ENCODE measurements around the gene H19.

H19 gene

DNA sequence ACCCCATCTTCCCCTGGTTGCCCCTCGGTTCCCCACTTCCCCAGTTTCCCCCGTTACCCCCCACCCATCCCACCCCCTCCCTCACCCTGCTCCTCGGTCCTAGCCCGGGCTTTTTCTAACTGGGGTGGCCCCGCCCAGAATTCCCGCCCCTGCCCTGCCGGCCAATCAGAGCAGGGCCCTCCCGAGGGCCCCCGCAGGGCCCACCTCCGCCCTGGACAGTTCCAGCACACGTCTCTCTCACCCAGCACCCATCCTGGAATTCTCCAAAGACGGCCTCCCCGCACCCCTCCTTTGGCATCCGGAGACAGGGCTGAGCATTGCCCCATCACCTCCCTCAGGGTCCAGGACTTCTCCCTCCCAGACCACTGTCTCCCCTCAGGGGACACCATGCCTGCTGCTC, at the start of gene H19:
TSS of gene H19 (minus strand) at position 88 of the 400 bp plus-strand sequence.
- DNase-seq (ENCODE audit: low spot score) = no peak

DNA sequence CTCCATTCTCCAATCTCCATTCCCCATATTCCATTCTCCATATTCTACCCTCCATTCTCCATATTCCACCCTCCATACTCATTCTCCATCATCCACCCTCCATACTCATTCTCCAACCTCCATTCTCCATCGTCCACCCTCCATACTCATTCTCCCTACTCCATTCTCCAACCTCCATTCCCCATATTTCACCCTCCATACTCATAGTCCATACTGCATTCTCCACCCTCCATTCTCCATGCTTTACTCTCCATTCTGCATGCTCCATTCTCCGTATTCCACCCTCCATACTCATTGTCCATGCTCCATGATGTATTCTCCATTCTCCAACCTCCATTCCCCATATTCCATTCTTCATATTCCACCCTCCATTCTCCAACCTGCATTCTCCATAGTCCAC, 44.3 kb upstream of the H19 start:
- DNase-seq (ENCODE audit: low spot score) = no peak

DNA sequence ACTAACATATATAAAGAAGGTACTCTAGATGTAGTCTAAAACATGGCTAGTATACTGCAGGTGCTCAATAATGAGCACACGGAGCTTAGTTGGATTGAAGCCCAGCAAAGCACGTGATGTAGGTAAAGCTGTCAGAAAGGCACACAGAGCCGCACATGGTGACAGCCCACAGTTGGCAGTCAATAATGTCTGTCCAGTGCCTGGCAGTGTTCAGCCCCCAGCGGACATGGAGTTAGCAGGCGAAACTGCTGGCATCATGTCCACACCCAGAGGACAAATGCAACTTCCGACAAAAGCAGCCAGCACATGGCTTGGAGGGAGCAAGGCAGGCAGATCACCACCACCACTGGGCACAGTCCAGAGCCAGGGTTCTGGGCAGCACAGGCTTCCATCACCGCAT, 43.5 kb upstream of the H19 start:
- DNase-seq (ENCODE audit: low spot score) = no peak

DNA sequence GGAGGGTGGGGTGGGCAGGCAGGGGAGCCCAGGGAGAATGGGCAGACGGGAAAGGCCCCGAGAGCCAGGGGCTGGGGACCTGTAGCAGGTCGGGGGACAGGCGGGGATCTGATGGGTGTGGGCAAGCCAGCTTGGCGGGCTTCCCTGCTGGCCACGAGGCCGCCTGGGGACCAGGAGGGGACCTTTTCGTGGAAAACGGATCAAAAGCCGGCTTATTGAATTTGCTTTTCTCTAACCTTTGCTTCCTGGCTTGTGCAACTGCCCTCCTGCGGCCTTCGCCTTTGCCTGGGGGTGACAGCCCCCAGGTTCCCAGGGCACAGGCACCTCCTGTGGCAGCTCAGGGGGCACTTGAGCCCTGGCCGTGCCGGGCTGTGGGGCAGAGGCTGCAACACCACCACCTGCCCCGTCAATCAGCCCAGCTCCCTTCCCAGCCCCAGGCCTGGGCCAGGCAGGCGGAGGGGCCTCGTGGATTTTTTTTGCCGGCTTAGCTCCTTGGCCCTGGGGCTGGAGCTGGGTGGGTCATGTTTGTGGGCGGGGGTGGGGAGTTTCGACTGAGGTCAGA, 41.6 kb upstream of the H19 start:
- DNase-seq (ENCODE audit: low spot score) = no peak

DNA sequence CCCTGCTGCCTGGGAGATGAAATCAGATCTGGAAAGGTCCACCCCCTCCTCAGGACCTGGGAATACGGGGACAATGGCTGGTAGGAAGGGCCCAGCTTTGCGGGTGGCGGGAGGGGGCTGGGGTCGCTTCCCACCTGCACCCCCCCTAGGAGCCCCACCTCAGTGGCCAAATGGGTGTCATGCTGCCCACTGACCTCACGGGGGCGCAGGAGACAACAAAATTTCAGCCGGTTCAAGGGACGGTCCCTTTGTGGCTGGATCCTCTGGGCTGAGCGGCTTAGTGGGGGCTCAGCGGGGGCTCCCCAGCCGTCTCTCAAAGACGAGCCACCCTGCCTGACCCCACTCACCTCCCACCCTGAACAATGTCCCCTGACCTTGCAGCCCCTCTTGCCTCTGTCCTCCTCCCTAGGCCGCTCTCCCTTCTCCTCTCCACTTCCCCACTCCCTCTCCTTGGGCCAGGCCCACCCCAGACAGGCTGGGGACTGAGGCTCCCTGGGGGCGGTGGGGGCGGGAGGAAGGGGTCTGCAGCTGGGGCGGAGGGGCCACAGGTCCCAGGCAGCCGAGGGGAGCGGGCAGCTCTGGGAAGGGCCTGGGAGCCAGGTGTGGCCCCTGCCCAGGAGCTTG, 39.3 kb upstream of the H19 start:
- DNase-seq (ENCODE audit: low spot score) = no peak

DNA sequence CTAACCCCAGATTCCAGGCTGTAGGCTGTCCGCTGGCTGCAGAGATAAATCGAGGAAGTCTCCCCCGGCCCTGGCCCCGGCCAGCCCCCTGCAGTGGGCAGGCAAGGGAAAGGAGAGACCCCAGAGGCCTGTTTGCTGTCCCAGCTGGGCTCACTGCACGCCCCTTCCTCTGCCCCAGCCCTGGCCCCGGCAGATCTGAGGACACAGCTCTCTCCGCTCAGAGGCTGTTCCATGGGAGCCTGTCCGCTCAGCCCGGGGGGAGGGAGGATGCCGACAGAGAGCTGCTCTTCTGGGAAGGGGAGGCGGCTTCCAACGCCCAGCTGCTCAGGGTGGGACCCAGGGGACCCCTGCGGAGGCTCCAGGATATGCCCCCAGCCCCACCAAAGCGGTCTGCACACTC, 37.7 kb upstream of the H19 start:
- DNase-seq (ENCODE audit: low spot score) = no peak

DNA sequence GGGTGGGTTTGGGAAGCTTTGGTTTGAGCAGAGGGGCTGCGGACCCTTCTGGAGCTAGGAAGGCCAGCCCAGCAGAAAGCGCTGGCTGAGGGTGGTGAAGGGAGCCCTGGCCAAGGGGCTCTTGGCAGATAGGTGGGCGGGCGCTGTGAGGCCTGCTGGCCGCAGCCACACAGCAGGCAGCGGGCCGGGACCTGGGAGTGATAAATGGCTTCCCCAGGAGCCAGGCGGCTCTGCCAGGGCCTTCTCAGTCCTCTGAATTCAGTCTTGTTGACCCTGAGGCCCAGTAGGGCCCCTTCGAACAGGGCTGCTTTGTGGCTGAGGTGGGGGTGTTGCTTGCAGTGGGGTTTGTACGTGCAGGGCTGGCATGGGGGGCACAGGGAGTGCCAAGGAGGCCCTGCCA, 33.4 kb upstream of the H19 start:
- DNase-seq (ENCODE audit: low spot score) = no peak

DNA sequence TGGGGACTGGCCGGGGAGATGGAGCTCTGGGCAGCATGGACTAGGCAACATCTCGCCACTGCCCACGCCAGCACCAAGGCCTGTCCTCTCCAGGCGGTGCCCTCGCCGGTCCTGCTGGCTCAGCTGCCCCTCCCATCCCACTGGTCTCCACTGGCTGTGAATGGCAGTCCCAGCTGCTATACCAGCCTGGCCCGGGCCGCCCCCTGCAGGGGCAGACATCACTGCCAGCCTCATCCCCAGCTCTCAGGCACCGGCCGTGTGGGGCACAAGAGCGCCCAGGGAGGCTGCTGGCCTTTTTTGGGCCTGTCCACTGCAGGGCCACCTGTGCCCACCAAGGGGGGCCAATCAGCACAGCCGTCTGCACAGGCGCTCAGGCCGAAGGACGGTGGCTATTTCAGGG, 30.1 kb upstream of the H19 start:
- no peak for DNase-seq (ENCODE audit: low spot score)

DNA sequence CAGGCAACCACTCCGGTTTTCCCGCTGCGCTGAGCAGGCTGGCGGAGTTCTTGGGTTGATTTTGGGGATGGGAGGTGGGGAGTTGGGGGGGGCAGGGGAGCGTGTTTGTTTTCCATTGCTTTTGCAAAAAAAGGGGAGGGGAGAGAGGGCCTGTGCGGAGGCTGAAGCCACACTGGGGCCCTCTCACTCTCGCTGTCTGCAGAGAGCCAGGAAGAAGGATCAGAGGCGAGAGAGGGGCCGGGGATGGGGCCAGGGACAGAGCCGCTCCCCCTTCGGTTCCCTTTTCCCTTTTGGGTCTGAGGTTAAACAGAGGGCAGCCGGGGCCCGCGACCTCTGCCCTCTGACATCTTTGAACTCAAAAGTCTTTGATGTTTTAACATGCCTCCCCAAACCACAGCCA, 17.4 kb upstream of the H19 start:
- DNase-seq (ENCODE audit: low spot score) = no peak

DNA sequence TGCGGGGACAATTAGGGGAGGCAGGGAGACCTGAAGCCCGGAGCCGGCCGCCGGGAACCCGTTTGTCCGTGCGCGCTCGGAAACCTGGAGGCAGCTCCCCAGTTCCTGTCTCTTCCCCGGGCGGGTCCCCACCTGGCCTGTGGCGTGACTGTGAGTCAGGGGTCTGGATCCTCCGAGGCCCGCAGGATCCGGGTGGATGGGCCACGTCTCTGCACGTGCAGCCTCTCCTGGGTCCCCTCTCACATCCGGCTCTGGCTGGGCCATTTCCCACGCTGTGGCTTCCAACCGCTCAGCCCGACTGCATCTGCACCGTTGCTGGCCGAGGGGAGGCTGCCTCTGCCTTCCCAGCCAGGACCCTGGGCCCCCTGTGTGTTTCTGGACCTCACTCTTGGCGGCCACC, 14.8 kb upstream of the H19 start:
- DNase-seq (ENCODE audit: low spot score) = no peak

DNA sequence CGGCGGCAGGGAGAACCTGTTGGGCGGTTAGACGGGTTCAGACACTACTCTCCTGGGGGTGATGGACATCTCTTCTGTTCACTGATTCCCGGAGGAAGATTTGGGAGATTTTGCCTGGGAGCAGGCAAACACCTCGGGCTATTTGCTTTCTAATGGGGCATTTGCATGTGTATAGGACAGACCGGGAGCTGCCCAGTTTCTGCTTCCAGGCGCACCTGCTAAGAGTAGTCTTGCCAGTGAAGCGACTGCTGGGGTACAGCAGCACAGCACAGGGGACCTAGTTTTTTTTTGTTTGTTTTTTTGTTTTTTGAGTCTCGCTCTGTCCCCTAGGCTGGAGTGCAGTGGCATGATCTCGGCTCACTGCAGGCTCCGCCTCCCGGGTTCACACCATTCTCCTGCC, 6.8 kb upstream of the H19 start:
- DNase-seq (ENCODE audit: low spot score) = no peak

DNA sequence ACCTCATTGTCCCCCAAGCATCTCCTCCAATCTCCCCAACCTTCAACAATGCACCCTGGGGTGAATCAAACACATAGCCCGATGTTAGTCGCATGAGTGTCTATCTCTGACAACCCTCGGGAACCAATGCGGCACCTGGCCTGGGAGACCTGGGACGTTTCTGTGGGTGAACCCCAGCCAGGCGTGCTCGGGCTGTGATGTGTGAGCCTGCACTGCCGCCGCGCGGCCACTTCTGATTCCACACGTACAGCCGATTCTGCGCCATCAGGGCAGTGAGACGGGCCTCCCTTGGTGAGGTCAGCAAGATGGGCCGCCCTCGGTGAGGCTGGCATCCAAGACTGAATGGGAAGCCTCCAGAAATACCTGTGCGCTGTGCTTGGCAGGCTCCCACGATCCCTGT, 5.2 kb upstream of the H19 start:
- no peak for DNase-seq (ENCODE audit: low spot score)

DNA sequence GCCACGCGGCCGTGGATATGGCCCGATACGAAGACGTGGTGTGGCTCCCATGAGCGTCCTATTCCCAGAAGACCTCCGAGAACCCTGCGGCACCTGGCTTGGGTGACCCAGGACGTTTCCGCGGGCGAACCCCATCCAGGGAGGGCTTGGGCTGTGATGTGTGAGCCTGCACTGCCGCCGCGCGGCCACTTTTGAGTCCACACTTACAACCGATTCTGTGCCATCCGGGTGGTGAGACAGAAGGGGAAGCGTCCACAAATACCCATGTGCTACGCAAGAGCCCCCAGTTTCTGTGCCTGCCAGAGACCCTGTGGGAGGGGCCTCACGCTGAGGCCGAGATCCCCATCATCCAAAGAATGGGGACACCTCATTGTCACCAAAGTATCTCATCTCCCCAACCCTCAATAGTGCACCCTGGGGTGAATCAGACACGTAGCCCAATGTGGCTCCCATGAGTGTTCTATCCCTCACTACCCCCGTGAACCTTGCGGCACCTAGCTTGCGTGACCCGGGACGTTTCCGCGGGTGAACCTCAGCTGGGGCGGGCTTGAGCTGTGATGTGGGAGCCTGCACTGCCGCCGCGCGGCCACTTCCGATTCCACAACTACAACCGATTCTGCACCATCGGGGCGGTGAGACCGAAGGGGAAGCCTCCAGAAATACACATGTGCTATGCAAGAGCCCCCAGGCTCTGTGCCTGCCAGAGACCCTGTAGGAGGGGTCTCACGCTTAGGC, 4.6 kb upstream of the H19 start:
- DNase-seq (ENCODE audit: low spot score) = no peak

DNA sequence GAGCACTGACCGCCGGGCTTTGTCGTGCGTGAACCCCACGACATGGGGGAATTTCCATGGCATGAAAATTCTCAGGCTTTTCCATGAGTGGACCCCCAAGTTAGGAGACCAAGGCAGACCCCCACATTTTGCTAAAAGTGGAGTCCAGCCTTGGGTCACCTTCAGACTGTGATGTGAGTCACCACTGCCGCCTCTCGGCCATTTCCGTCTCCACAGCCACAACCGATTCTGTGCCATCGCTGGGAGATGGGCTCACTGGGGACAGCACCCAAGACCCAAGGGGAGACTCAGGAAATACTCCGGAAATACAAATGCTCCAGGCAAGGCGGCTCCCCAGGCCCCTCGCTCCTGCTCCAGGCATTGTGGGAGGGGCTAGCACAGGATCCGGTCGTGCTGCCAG, 1.2 kb upstream of the H19 start:
- no peak for DNase-seq (ENCODE audit: low spot score)

DNA sequence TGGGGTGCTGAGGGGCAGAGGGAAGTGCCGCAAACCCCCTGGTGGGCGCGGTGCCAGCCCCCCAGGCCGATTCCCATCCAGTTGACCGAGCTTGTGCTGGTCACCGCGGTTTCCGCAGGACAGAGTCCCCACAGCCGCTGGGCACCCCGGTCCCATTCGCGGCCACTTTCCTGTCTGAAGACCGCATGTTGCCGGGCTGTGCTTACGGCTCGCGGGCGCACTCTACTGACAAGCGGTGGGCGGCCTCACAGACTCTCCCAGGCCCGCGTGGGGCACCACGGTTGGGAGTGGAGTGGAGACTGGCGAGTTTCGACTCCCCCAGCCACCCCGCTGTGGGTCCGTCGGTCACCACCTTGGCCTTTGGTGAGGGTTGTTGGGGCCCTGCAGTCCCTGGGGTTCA, 648 bp upstream of the H19 start:
- DNase-seq (ENCODE audit: low spot score) = no peak

DNA sequence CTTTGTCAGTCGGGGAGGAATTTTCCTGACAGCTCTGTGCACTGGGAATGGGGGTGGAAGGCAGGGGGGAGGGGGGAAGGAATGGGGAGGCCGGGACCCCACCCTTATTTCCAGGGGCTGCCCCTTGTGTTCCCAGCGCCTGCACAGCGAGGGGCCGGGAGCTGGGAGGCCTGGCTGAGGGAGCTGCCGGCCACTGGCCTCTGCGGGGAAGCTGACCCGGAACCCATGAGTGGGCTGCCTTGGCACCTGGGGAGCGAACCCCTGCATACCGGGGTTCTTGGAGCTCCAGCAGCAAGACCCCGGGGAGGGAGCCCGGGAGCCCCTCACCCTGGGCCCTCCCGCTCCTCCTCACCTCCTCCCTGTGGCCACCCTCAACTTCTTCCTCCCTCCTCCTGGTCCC, 3.5 kb downstream of the H19 start:
- DNase-seq (ENCODE audit: low spot score) = no peak

DNA sequence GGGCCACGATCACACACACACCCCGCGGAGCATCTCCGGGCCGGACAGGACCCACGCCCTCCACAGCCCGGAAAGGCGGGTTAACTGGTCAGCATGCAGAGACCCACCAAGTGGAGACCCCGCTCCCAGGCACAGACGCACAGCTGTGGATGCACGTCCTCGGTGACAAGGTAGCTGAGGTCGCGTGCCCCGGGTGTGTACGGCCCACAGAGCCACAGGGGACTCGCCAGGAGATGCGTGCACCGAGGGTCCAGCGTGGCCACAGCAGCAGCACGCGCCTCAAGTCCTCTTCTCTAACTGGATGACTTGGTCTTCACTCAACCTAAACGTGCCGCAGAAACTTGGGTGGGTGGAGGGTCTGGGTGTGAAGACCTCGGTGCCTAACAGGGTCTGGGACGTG, 5.5 kb downstream of the H19 start:
- no peak for DNase-seq (ENCODE audit: low spot score)

DNA sequence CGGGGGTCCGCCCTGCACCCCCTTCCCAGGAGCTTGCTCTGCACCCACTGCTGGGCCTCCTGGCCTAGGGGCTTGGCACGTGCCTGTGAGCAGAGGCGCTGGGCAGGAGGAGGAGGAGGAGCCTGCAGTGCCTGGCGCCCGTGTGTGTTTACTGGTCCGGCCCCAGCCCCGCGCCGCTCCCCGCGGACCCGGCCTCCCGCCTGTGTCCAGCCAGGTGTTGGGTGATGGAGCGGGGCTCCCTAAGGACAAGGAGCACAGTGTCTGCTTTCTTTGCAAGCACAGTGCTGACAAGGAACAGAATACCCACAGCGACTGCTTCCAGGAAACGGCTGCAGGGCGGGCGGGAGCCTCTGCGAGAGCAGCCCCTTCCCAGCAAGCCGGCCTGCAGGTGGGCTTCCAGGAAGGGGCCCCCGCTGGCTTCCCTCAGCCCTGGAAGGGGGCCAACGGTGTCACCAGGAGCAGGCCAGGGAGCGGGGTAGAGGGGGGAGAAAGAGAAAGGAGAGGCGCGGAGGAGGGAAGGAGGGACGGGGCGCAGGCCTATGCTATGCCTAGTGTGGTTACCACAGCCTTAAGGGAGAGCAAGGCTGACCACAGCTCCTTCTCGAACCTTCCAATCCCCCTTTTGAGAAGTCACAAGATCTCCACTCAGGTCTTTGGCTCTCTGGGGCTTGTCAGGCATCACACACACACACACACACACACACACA, 6.6 kb downstream of the H19 start:
- no peak for DNase-seq (ENCODE audit: low spot score)

DNA sequence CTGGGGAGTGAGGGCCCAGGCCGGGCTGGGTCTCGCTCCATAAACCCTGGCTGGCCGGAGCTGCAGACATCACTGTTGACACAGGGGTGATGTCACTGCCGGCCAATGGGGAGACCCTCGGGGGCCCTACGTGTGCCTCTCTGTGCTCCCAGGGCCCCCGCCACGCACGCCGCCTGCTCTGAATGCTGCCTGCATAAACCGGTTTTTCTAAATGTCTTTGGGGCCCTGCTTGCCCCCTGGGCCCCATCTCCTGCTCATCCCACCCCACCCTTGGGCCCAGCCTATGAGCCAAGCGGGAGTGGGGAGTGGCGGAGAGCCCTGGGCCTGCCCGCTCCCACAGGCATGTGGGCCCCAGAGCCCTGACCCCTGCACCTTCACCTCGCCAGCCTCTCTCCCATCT, 7.7 kb downstream of the H19 start:
- no peak for DNase-seq (ENCODE audit: low spot score)

DNA sequence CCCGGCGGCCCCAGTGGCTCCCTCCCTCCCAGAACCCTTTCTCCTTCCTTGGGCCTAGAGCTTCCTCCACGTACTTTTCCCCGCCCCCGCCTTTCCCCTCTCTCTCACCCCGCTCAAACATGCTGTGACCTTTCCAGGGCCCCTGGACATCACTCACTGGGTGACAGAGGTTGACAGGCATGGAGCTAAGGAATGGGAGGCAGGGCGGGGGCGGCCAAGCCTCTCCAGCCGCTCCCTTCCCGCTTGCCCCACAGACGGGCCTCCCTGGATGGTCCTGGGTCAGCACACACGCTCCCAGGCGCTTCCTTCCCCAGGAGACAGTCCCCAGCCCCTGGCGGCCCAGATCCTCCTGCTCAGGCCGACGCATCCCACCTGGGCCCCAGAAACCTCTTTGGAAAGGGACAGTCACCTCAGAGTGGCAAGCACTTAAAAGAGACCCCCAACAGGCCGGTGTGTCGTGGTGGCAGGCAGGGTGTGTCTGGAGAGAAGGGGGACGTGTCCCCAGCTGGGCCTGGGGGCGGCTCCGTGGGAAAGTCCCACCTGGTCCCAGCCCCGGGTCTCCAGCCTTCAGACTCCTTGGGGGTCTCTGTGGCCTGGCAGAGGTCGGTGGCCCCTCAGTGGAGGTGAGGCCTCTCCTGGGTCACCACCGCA, 8.8 kb downstream of the H19 start:
- DNase-seq (ENCODE audit: low spot score) = no peak

DNA sequence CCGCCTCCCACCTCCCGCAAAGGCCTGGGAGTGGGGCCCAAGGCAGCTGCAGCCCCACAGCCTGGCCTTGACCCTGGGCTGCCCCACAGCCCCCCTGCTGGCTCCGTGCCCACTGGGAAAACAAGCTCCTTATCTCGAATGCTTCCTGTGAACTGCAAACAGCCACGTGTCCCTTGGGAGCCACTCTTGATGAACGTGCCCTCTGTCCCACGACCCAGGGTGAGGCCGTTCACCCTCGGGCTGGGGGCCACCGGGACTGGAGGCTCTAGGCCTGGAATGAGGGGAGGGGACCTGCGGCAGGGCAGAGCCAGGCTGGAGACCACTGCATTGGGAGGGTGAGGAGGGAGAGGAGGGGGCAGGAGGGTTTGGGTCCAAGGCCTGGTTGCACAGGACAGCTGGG, 9.5 kb downstream of the H19 start:
- DNase-seq (ENCODE audit: low spot score) = no peak

DNA sequence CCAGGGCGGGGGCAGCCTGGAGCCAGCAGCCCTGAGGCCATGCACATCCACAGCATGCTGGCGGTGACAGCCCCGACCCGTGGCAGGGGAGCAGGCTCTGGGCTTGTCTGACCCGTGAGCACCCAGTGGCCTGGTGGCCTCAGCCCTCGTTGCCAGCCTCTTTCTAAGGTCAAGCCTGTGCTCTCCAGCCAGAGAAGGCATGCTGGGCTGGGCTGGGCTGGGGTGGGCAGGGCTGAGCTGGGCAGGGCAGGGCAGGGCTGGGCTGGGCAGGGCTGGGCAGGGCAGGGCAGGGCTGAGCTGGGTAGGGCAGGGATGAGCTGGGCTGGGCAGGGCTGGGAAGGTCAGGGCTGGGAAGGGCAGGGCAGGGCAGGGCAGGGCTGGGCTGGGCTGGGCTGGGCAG, 10.6 kb downstream of the H19 start:
- no peak for DNase-seq (ENCODE audit: low spot score)

DNA sequence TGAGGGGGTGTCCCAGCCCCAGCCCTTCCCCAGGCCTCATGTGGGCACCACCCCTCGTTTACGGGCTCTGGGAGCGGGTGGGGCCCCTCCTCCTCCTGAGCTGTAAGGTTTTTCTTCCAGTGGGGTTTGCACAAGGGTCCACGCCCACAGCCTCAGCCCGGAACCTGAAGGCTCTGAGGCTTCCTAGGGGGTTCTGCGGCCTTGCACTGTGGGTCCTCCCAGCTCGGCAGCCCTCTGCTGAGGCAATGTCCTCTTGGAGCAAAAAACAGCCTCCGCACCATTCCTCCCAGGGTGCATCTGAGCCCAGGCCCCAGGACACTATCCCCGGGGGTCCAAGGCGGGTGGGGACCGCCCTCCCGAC, 14.1 kb downstream of the H19 start:
- DNase-seq (ENCODE audit: low spot score) = no peak
